Putamen (tissue), 1 donor: Measurements from ENCODE around the gene UBE3D.
"Not testable (repeated sequence)": the region's sequence is repeated elsewhere in the genome, so short reads cannot be mapped to it uniquely, and the experiment has no call there.

Source experiments
- DNase-seq: peaks from one replicate; pipeline ENCODE4 v3.0.0-alpha.2; 2016; ENCODE audit warnings: low spot score

UBE3D gene

DNA sequence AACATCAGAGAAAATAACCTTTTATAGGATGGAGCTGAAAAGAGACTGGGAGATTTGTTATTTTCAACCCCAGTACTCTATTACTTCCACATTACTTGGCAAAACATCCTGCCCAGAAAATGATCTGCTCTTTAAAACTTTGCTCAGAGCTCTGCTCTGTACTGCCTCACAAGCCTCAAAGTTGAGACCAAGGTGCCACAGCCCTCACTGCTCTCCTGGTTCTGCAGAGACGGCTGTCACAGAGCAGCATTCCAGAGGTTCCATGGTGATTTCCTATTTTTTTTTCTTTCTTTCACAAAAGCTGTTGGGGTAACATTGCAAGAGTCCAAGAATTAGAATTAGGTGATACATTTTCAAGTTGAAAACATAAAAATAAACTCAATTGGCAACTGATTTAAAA is 155.2 kb downstream of the UBE3D start:
- no peak for DNase-seq

DNA sequence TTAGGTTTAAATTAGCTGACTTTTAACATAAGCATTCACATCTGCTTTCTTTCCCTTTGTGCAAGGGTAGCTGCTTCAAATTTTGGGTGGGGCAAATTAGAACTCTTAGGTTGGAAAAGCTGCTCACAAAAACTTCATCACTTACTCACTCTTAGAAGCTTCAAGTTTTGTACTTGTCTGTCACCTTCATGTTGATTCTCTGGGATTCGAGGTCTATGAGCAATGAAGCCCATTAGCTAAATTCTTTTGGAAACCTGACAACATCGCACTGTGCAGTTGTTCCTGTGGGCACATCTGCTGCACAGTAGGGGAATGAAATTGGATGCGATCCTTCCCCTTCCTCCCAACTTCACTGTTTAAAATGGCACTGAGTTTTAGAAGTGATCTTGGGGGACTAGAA is 156.1 kb downstream of the UBE3D start:
- DNase-seq, result no peak

DNA sequence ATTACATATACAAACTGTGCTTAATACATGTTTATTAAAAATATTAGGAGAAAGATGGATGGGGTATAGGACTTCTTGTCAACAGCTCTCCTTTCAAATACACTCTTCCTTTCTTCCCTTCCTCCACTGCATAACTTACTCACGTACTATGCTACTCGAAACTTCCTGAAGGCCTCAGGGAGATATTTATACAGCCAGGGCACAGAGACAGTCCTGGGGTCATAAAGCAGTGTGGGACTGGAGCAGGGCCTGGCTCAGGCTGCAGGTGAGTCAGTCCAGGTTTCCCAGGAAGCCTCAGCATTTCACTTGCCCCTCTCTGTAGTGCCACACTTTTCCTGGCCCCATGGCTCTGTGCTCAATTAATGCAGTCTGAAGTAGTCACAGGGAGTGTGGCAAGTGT is 157.0 kb downstream of the UBE3D start:
- no peak for DNase-seq

DNA sequence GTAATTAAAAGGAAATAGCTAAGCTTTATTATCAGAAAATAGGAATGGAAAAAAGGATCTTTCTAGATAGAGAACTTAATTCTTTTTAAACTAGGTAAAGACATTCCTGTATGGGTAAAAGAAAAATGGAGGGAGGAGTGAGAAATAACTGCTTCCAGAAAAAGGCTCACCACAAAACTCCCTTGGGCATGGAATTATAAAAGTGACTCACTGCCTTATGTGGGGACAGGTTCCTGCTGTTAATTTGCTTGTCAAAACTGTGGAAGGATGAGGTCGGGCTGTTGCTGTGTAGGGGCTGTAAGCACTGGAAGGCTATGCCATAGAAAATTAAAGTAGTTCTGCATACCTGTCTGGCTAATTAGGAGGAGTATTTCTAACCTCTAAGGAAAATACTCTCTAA is 158.7 kb downstream of the UBE3D start:
- DNase-seq, result no peak

DNA sequence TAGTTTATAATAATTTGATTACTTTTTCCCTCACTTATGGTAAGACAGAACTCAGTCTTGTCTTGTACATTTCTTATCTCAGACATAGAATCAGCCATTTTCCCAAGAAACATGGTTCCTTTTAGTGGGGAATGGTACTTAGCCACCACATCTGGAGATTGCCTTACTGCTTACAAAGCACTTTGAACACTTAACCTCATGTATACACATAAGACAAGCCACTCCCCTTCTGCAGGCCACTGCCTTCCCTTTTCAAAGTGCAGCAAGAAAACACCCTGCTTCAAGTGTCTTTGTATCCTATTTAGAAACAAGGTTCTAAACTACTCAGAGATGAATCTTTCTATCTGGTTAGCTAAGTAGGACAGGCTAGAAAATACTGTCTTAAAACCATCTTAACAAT is 159.2 kb downstream of the UBE3D start:
- DNase-seq, result no peak

DNA sequence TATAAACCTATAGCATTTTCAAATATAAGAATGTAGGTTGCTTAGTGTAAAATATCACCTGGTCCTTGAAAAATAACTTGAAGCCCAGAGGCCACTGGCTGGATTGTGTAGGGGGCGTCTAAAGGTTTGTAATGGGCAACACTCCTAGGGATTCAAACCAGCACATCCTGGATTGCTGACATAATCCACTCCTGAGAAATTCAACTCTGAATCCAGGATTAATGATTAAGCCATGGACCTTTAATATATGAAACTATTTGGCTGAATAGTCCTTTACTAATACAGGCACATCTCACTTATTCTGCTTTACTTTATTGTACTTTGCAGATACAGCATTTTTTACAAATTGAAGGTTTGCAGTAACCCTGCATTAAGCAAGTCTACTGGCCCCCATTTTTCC is 160.8 kb downstream of the UBE3D start:
- no peak for DNase-seq

DNA sequence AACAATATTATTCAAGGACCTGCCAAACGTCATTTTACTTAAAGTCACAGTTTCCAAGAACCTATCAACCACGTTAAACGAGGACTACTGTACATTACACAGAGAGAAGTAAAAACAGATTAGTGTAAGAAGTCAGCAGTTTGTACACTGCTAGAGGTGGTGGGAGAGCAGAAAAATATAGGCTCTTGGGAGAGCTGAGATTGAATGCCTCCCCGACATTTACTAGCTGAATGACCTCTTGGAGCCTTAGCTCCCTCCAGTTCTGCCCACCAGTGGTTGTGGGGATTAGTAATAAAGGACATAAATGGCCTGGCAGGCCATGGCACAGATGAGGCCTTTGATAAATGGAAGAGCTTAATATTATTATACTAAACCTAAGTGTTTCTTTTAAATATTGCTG is 161.4 kb downstream of the UBE3D start:
- no peak for DNase-seq

DNA sequence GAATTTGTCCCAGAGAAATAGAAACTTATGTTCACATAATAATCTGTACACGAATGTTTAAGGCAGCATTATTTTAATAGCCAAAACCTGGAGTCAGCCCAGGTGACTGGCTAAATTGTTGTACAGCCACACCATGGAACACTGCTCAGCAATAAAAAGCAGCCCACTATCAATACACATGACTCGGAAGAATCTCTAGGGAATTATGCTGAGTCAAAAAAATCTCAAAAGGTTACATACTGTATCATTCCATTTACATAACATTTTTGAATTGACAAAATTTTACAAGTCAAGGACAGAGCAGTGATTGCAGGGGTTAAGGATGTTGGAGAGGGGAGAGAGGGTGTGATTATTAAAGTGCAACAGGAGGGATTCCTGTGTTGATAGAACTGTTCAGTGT is 163.4 kb downstream of the UBE3D start:
- DNase-seq, result no peak

DNA sequence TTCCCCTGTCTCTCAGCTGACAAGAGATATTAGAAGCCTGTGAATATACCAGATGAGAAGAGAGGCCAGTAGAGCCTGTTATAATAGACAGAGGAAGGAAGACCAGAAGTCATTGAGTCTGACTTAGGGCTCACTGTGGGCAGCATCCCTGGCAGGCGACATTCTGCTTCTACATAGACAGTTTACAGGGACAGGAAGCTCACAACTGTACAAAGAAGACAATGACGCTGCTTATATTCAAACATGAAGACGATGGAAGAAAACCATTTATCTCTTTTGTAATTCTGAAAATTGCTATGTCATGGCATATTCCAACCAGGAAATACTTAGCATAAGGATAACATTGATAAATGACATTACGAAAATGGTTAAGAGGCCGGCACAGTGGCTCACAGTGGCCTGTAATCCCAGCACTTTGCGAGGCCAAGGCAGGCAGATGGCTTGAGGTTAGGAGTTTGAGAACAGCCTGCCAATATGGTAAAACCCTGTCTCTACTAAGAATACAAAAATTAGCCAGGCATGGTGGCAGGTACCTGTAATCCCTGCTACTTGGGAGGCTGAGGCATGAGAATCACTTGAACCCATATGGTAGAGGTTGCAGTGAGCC is 170.9 kb downstream of the UBE3D start:
- DNase-seq, result no peak

DNA sequence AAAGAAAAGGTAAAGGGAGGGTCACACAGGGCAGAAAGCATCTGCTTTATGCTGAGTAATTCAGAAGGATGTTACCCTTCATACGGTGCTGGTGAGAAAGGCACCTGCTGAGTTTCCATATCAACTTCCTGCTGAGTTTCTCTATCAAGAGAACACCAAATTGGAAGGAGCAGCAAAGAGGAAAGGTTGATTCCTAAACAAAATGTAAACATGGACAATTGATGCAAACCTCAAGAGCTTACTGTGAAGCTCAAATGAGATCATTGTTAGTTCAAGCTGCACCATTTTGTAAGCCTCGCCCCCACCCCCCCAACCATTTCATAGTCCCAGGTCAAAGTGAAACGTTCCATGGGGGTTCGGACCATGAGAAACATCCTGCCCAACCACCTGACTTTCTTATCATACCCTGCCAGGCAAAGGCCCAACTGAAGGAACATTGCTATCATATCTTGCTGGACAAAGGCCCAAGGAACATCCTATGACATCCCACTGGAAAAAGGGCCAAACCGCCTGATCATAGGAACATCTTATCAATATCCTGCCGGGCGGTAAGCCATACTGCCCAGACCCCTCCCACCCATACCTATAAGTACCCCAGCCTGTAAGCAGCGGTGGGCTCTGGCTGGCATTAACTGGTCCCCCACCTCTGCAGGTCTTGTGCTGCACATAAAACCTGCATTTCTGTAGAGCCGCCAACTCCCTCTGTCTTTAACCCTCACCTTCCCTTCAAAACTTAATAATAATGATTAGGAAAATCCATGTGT is 171.6 kb downstream of the UBE3D start:
- no peak for DNase-seq

DNA sequence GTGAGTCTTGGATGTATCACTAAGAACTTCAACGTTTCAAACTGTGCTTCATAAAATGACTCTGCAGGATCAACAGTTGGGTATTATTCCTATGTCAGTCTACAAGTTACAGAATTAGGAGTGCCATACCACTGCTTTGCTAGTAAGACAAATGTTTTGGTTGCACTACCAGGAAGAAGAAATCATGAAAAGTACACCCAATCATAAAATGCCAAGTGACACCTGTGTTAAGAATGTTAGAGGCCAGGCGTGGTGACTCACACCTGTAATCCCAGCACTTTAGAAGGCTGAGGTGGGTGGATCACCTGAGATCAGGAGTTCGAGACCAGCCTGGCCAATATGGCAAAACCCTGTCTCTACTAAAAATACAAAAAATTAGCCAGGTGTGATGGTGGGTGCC is 174.1 kb downstream of the UBE3D start:
- DNase-seq, result not testable (repeated sequence)

DNA sequence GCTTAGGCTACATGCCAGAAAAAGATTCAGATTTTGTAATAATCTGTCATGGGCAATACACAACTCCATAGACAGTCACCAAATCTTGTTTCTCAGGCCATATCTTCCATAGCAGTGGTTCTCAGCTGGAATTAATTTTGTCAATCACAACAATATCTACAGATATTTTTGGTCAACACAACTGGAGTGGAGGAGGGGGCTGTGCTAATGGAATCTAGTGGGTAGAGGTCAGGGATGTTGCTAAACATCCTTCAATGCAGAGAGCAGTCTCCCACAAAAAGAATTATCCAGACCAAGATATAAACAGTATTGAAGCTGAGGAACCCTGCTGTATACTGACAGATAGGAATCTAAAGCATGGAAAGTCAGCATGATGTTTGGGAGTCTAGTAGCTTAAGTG is 174.6 kb downstream of the UBE3D start:
- DNase-seq, result no peak

DNA sequence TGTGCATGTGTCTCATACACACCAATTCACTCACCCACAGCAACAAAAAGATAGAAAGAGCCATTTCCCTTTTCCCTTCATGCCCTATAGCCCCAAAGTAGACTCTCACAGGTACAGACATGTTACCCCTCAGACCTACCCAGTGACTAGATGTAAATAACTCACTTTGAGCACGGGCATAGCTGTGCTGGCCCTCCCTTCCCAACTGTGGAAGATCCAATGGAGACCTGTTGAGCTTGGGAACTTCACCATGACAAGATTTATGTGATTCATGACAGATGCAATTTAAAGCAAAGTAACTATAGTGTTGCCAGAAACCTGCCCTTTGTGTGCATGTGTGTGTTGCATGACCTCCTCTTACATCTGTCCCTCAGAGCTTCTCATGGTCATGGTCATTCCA is 175.4 kb downstream of the UBE3D start:
- DNase-seq, result no peak

DNA sequence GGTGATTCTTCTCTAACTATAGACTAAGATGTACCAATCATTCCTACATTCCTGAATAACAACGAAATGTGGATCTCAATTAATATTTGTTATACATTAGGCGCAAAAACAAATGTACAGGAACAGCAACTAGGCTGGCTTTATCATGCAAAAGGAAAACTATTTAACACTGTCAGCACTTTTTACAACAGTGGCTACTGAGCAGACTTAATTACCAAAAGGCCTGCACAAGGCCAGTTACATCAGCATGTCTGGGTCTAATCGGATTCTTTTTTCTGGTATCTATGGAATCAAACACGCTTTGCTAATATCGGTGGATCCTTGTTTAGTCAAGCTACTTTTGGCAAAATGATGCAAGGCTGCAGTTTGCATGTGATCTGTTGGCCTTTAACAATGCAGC is 176.5 kb downstream of the UBE3D start:
- DNase-seq, result no peak

DNA sequence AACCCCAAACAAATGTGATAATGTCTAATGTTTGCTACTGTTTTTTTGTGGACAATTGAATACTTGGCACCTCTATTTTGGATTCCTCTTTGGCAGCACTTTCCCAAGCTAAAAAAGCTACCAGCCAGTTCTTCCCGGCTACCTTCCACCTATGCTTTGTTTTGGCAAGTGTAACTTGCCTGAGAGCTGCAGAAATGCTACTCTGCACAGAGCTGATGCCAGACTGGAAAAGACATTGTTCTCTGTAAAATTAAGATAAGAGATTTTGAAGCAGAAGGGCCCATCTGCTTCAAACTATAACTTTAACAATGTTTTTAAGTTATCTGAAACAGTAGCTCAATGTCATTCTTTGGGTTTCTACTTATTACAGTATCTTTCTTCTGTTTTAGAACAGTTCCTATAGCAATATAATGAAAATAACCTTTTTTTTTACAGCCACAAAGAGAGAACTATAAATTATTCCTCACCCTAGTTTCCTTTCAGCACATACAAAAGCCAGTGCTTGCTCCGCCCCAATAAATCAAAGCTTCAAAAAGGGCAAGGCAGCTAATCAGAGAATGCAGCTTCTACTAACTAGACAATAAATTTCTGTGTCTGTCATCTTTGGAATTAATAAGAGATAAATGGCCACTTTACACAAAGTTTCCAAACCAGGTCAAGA is 183.1 kb downstream of the UBE3D start:
- no peak for DNase-seq

DNA sequence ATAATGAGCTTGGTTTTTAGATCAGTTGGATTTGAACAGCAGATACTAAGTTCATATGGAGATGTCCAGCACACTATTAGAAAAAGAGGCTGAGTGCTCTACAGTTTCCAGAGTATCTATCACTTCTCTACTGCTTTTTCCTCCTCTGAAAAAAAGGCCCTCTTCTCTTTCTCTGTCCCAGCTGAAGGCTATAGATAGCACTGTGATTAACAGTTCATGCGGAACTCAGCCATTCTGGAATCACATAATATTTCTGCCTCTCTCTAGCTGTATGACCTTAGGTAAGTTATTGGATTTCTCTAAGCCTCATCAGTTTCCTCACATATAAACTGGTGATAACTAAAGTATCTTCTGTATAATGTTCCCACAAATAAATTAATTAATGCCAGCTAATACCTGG is 184.1 kb downstream of the UBE3D start:
- no peak for DNase-seq

DNA sequence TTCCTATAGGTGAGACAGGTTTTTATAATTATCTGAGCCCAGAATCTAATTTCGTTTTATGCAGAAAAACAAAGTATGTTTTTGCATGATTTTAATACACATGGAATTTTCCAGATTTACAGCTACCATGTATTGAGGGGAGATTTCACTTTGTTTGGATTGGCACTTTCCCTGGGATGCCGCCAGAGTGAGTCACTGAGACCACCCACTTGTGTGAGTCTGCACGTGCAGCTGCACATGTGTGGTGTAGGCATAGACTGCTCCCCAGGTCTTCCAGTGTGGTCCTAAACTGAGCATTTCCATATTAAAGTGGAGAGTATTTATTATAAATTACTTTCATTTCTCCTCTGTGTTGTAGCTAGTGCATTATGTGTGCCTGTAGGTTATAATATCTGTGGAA is 186.8 kb downstream of the UBE3D start:
- DNase-seq, result no peak

DNA sequence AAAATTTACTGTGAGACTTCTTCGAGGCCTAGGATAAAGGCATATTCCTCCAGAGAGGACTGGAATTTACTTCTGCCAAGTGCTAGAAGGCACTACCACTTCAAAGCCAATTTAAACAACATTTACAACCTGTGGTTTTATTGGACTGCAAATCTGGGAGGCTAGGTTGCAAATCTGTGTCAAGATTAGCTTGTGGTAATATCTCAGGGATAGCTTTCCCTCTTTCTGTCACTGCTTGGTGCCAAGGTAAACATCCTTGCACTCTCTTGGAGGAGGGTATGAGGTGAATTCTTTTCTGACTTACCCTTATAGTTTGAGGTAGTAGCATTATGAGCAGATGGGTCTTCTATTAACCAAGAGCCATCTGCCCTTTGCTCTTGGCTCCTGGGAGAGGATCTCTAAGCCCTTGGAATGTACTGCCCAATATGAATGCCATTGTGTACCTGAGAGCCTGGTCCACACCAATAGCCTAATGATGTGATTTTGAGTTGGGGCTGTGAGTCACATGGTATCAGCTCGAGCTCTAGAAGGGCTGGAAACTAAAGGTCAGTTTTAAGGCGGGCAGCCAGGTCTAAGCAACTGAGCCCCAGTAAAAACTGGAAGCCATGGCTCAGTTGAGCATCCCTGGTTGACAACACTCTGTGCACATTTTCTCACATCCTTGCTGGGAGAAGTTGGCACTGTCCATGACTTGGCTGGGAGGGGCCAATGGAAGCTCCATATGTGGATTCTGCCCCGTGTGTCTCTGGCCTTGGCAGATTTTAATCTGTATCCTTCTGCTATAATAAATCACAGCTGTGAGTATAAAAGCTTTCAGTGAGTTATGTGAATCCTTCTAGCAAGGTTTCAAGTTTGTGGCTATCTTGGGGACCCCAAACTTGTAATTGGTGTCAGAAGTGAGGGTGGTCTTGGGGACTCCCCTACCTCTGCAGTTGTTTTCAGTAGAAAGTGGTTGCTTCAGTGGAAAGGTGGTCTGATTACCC is 188.1 kb downstream of the UBE3D start:
- DNase-seq, result no peak

DNA sequence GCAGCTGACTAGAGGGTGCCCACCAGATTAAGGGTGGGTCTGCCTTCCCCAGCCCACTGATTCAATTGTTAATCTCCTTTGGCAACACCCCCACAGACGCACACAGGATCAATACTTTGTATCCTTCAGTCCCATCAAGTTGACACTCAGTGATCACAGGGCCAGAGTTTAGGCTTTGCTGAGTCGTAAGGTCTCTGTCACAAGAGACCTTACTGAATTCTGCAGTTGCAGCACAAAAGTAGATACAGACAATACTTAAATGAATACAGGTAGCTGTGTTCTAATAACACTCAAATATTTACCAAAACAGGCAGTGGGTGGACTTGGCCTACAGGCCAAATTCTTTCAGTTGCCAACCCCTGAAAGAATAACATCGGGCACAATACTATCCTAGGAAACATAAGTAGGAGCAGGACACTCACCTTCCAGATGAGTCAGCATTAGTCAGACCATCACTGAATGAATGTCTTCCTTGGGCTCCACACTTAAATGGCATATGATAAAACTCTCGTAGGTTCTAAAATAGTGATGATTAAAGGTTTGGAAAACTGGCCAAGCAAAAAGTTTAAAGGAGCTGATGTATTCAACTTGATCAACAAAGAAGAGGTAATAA is 190.0 kb downstream of the UBE3D start:
- no peak for DNase-seq

DNA sequence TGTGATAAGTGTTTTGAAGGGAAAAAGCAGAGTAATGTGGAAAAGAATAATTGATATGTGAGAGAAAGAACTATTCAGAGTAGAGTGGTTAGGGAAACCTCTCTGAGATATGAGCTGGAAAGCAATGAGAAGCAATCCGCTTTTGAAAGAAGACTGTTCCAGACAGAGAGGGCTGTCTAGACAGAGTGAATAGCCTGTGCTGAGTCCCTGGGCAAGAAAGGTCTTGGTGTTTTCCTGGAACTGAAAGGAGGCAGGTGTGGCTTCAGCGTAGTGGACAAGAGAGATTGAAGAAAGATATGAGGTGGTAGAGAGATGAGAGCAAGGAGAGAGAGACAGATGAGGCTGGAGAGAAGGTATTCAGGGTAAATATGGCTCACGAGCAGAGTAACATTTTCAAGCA is 190.8 kb downstream of the UBE3D start:
- no peak for DNase-seq

DNA sequence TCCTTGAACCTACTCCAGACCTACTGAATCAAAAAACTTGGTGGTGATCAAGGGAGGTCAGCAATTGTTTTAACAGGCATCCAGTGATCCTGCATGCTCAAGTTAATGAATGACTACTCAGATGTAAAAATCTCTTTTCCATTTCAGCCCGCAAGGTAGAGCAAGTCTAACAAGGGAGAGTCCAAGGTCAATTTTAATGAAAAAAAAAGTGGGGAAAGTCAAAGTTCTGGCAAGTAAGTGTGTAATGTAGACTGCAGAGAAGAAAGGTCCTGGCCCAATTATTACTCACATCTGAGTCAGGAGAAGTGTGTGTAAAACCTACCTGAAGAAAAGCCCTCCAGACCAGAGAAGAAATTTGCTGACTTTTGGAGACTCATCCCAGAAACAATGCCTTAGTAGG is 193.5 kb downstream of the UBE3D start:
- no peak for DNase-seq

DNA sequence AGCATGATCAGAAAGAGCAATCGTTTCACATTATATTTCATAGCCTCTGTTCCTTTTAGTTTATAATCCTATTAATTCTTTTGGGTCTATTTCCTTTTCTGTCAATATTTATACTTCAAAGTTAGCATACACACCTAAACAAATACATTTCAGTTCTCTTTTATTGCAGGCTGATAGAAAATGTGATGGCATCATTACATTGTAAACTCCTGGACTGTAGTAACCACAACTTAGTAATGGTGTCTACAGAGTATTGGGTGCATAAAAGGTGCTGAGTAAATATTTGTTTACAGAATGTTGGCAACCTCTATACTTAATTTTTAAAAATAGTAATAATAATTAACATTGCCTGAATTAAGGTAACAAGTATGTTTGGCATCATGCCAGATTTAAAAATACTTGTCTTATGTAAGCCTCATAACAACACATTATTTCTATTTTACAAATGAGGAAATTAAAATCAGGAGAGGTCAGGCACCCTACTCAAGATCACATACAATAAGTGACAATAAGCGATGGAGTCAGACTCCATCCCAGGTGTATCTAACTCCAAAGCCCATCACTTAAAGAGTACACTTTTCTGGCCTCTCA is 195.0 kb downstream of the UBE3D start:
- DNase-seq, result no peak
